Liver (tissue), 3 donors: ENCODE measurements around the gene DDX23.
"Not testable (repeated sequence)": the region's sequence is repeated elsewhere in the genome, so short reads cannot be mapped to it uniquely, and the experiment has no call there.

Experiments used
- CTCF ChIP-seq: fragments of 150-350 bp; IDR thresholded peaks from 2 replicates; pipeline ENCODE4 v1.5.1; 2017; ENCODE audit warnings: improper control_type of control experiment, low read depth, low read length; ENCODE audit not compliant: missing input control
- GABPA ChIP-seq, 2 donors: IDR thresholded peaks in 1 of 2; conservative IDR thresholded peaks in 1 of 2; 2 replicates each; pipeline ENCODE4 v1.6.1; 2016; ENCODE audit warnings: antibody characterized with exemption in 2 of 2, mild to moderate bottlenecking in 1 of 2, moderate library complexity in 1 of 2
- RAD21 ChIP-seq, 2 donors: IDR thresholded peaks; 2 replicates each; pipeline ENCODE4 v1.6.1; 2016; ENCODE audit warnings: antibody characterized with exemption in 2 of 2, mild to moderate bottlenecking in 2 of 2
- REST ChIP-seq: IDR thresholded peaks from 2 replicates; pipeline ENCODE4 v1.6.1; 2016; ENCODE audit warnings: antibody characterized with exemption, mild to moderate bottlenecking
- donor health status: healthy.
- donor health status: healthy.

GRCh38 chr12:48842021-48842420 is 9.9 kb downstream of the DDX23 start:
- TF ChIP-seq RAD21 (IDR thresholded peaks at IDR 0.05); CTCF; GABPA (IDR thresholded peaks at IDR 0.05 in 1 of 2, conservative IDR thresholded peaks at IDR 0.05 in 1 of 2); REST: not testable (repeated sequence)
